Thoracic aorta (tissue), 2 donors: ENCODE measurements around the gene PSMC4. TPM values are rescaled to one million over a fixed set of nuclear protein-coding genes. Genes with fewer than 3 reads are reported as not detected.
A peak's percentile ranks its signal among the peaks of the same experiment; 100 is the strongest.

ENCODE experiments used
- ATAC-seq: fragments of 150-250 bp; one replicate; pipeline ENCODE4 v1.8.0; 2017; ENCODE audit warnings: low read depth; ENCODE audit not compliant: insufficient number of reproducible peaks, low FRiP score
- DNase-seq: peaks from one replicate; pipeline ENCODE4 v3.0.0-alpha.2; 2020; ENCODE audit warnings: low spot score
- H3K27ac ChIP-seq, 2 donors: fragments of 200-600 bp; sonication (generic); 1 replicate in 1 of 2; 2 replicates in 1 of 2; pipeline ENCODE4 v1.5.1; 2016; ENCODE audit warnings: mild to moderate bottlenecking in 2 of 2, moderate library complexity in 2 of 2
- H3K27me3 ChIP-seq: fragments of 200-600 bp; sonication (generic); replicated peaks from 2 replicates; pipeline ENCODE4 v1.6.0; 2016; ENCODE audit warnings: mild to moderate bottlenecking; ENCODE audit not compliant: insufficient read depth
- H3K36me3 ChIP-seq: fragments of 200-600 bp; sonication (generic); one replicate; pipeline ENCODE4 v1.5.1; 2016
- H3K4me1 ChIP-seq, 2 donors: fragments of 200-600 bp; sonication (generic); 1 replicate in 1 of 2; 2 replicates in 1 of 2; pipeline versions ENCODE4 v1.5.1 to v1.6.0; 2016; ENCODE audit warnings: low read depth in 2 of 2, mild to moderate bottlenecking in 1 of 2; ENCODE audit not compliant: control insufficient read depth in 1 of 2
- H3K4me3 ChIP-seq: fragments of 200-600 bp; sonication (generic); 2 replicates; pipeline ENCODE4 v1.5.1; 2016; ENCODE audit warnings: mild to moderate bottlenecking
- H3K9me3 ChIP-seq: fragments of 200-600 bp; sonication (generic); 2 replicates; pipeline ENCODE4 v1.5.1; 2016
- CTCF ChIP-seq: fragments of 200-600 bp; sonication (generic); IDR thresholded peaks from one replicate; pipeline ENCODE4 v1.5.1; 2019; ENCODE audit warnings: antibody characterized with exemption
- total RNA-seq, 2 donors: library from RNA; depleted of rRNA; stranded (reverse); fragments of >200 nt; gene quantifications; one replicate each; pipeline versions ENCODE4 v1.1.0 to v1.2.3, GENCODE V29; 2016

Gene PSMC4
- 10 to 100 TPM; 71.1 to 93.1 TPM for total RNA-seq

GRCh38 chr19:39970675-39971379 is at the start of gene PSMC4:
TSS of gene PSMC4 (plus strand) at chr19:39971165. CDS start at chr19:39971203, 38 bp downstream.
- H3K4me1 ChIP-seq: peaks cover 9 to 16% of the 10 kb centered on the region in 2 donors
- TF ChIP-seq CTCF: peak; percentile 51
- H3K4me3 ChIP-seq: peak within 1 kb of the TSS; percentile 83
- DNase-seq (peak; percentile 87), ATAC-seq (peak; percentile 88)
- H3K9me3 ChIP-seq: no peaks in the 10 kb centered on the region
- peak within 1 kb of the TSS; percentile 84 to 87 for H3K27ac ChIP-seq
- H3K36me3 ChIP-seq: peaks cover 16% of the 10 kb centered on the region
- H3K27me3 ChIP-seq: no peaks in the 10 kb centered on the region

GRCh38 chr19:39923862-39924261 is 47.1 kb upstream of the PSMC4 start:
- no peak overlapping the region for H3K4me3 ChIP-seq
- no peak for ATAC-seq
- no peak for DNase-seq
- H3K9me3 ChIP-seq: no peaks in the 10 kb centered on the region
- TF ChIP-seq CTCF: no peak
- H3K36me3 ChIP-seq: no peaks in the 10 kb centered on the region
- H3K27me3 ChIP-seq: no peaks in the 10 kb centered on the region
- H3K4me1 ChIP-seq: no peaks in the 10 kb centered on the region
- H3K27ac ChIP-seq: no peak overlapping the region

- Histone ChIP-seq H3K27ac (no peak overlapping the region), H3K4me3 (no peak overlapping the region), H3K36me3 (no peaks in the 10 kb centered on the region), H3K27me3 (no peaks in the 10 kb centered on the region), H3K4me1 (no peaks in the 10 kb centered on the region), H3K9me3 (no peaks in the 10 kb centered on the region)
- ATAC-seq (no peak), DNase-seq (no peak)
- no peak for TF ChIP-seq CTCF
These were observed 46.6 kb upstream of the PSMC4 start for GRCh38 chr19:39924389-39924788.

GRCh38 chr19:39924952-39925351 is 46.0 kb upstream of the PSMC4 start:
- DNase-seq (no peak), ATAC-seq (no peak)
- Histone ChIP-seq H3K4me3 (no peak overlapping the region), H3K27ac (no peak overlapping the region), H3K4me1 (no peaks in the 10 kb centered on the region), H3K9me3 (no peaks in the 10 kb centered on the region), H3K27me3 (no peaks in the 10 kb centered on the region), H3K36me3 (no peaks in the 10 kb centered on the region)
- no peak for TF ChIP-seq CTCF

- H3K4me1 ChIP-seq: no peaks in the 10 kb centered on the region
- no peak overlapping the region for H3K4me3 ChIP-seq
- no peaks in the 10 kb centered on the region for H3K27me3 ChIP-seq
- H3K27ac ChIP-seq: no peak overlapping the region
- no peak for ATAC-seq
- H3K9me3 ChIP-seq: no peaks in the 10 kb centered on the region
- no peak for TF ChIP-seq CTCF
- no peaks in the 10 kb centered on the region for H3K36me3 ChIP-seq
- no peak for DNase-seq
These were observed 44.7 kb upstream of the PSMC4 start for GRCh38 chr19:39926170-39926760.
